Transverse colon (tissue), 4 donors: ENCODE results near the gene PGLYRP3. TPM values are rescaled to one million over a fixed set of nuclear protein-coding genes. Genes with fewer than 3 reads are reported as not detected.

Source experiments
- DNase-seq: peaks from one replicate; pipeline ENCODE4 v3.0.0-alpha.2; 2019
- H3K27ac ChIP-seq, 4 donors: fragments of 200-600 bp; sonication (generic); 2 replicates each; pipeline ENCODE4 v1.5.1; 2016 to 2018; ENCODE audit warnings: inconsistent platforms in 4 of 4
- H3K27me3 ChIP-seq: fragments of 200-600 bp; sonication (generic); 2 replicates; pipeline ENCODE4 v1.5.1; 2017; ENCODE audit warnings: inconsistent platforms
- H3K36me3 ChIP-seq, 4 donors: fragments of 200-600 bp; sonication (generic); 2 replicates each; pipeline ENCODE4 v1.5.1; 2017 to 2019; ENCODE audit warnings: inconsistent platforms in 4 of 4
- H3K4me1 ChIP-seq, 4 donors: fragments of 200-600 bp; sonication (generic); 2 replicates each; pipeline ENCODE4 v1.5.1; 2017 to 2020; ENCODE audit warnings: inconsistent platforms in 4 of 4
- H3K4me3 ChIP-seq, 4 donors: fragments of 200-600 bp; sonication (generic); 1 replicate in 1 of 4; 2 replicates in 3 of 4; pipeline versions ENCODE4 v1.5.1 to v1.6.1; 2017 to 2019; ENCODE audit warnings: inconsistent platforms in 4 of 4
- H3K9me3 ChIP-seq, 2 donors: fragments of 200-600 bp; sonication (generic); 2 replicates each; pipeline ENCODE4 v1.5.1; 2017 to 2019; ENCODE audit warnings: inconsistent platforms in 2 of 2
- EP300 ChIP-seq: sonication (generic); formaldehyde crosslinking; IDR thresholded peaks from one replicate; pipeline ENCODE4 v1.6.1; 2017; ENCODE audit warnings: antibody characterized with exemption, low read depth
- POLR2A ChIP-seq: fragments of 450-650 bp; IDR thresholded peaks from one replicate; pipeline ENCODE4 v1.6.1; 2016; ENCODE audit warnings: antibody characterized with exemption, mild to moderate bottlenecking, moderate library complexity
- POLR2AphosphoS5 ChIP-seq, 3 donors: sonication (generic); formaldehyde crosslinking; IDR thresholded peaks; one replicate each; pipeline ENCODE4 v1.6.1; 2016; ENCODE audit warnings: antibody characterized with exemption in 3 of 3
- WGBS, 2 donors: methylation state at CpG; one replicate each; pipeline ENCODE4 v1.1.5; 2018; ENCODE audit warnings: low coverage in 1 of 2; 5-methylcytosine and 5-hydroxymethylcytosine counted together
- in situ Hi-C, 4 donors: fragments of 200-750 bp; cut with MboI; loops; one replicate each; pipeline versions ENCODE4 v1.15.0 to v1.15.1; 2017; ENCODE audit warnings: low sequenced_read_pairs in 3 of 4, low pct_ligation_motif_present in 1 of 4, low pct_unique_long_range_greater_than_20kb in 1 of 4
- intact Hi-C: fragments of 100-400 bp; cut with DNase I; formaldehyde crosslinking; loops from one replicate; pipeline ENCODE4 v1.15.1; 2023; ENCODE audit warnings: low total_unique reads
- total RNA-seq, 4 donors: library from RNA; depleted of rRNA; stranded (reverse); fragments of >200 nt; gene quantifications; one replicate each; pipeline ENCODE4 v1.1.0, GENCODE V29; 2016
- TF ChIP-seq, protein P1 (sequence below), 5 experiments: fragments of 200-600 bp in 3 of 5; fragments of 450-650 bp in 2 of 5; sonication (generic) in 3 of 5; IDR thresholded peaks; 1 replicate in 2 of 5; 2 replicates in 3 of 5; pipeline ENCODE4 v1.5.1; 2016 to 2017; ENCODE audit warnings: antibody characterized with exemption in 5 of 5, inconsistent platforms in 3 of 5, mild to moderate bottlenecking in 2 of 5, moderate library complexity in 1 of 5

Gene PGLYRP3
- total RNA-seq, 4 donors from 2014 or later: not detected

- no peak overlapping the region for H3K27ac ChIP-seq
- in situ Hi-C loops: loop anchor here in 1 of 4 donors (25.0 kb wide), 1 partner anchor 227 kb away; no protein-coding TSS in a partner anchor
- peaks cover 7% of the 10 kb centered on the region for H3K27me3 ChIP-seq
- 80 to 88% methylated on average over 1 to 2 of the region's 2 CpGs for WGBS, 2 donors
- TF ChIP-seq EP300: no peak
- no peak for TF ChIP-seq POLR2AphosphoS5 (IDR thresholded peaks at IDR 0.05)
- no peak for TF ChIP-seq POLR2A
- TF ChIP-seq, protein P1, sequence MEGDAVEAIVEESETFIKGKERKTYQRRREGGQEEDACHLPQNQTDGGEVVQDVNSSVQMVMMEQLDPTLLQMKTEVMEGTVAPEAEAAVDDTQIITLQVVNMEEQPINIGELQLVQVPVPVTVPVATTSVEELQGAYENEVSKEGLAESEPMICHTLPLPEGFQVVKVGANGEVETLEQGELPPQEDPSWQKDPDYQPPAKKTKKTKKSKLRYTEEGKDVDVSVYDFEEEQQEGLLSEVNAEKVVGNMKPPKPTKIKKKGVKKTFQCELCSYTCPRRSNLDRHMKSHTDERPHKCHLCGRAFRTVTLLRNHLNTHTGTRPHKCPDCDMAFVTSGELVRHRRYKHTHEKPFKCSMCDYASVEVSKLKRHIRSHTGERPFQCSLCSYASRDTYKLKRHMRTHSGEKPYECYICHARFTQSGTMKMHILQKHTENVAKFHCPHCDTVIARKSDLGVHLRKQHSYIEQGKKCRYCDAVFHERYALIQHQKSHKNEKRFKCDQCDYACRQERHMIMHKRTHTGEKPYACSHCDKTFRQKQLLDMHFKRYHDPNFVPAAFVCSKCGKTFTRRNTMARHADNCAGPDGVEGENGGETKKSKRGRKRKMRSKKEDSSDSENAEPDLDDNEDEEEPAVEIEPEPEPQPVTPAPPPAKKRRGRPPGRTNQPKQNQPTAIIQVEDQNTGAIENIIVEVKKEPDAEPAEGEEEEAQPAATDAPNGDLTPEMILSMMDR (IDR thresholded peaks at IDR 0.05): no peak
- H3K4me1 ChIP-seq: peaks cover 0 to 4% (median 0%) of the 10 kb centered on the region in 4 donors
- DNase-seq: no peak
- no peak overlapping the region for H3K4me3 ChIP-seq
- no peaks in the 10 kb centered on the region for H3K9me3 ChIP-seq
- intact Hi-C loops: no loop called here
- H3K36me3 ChIP-seq: no peaks in the 10 kb centered on the region
These were observed 47.4 kb upstream of the PGLYRP3 start for GRCh38 chr1:153360190-153360589.

DNA sequence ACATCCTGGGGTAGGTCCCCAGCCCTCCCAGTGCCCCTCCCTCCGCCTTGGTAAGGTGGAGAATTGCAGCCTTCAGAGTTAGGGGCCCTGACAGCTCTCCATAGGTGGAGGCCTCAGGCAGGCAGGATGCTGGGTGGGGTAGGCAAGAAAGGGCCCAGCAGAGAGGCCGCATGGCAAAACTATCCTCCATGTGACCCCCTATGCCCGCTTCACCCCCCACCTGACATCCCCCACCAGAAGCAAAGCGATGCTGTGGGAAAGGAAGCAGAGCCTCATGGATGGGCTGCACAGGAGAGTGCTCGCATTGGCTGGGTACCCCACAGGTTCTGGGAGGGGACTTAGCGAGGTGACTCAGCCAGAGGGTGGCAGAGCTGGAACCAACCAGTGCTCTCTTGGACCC lies 46.5 kb upstream of the PGLYRP3 start:
- 85% methylated on average over 6 of the region's 6 CpGs; no CpG with 5 or more reads in 1 of the 2 donors for WGBS, 2 donors
- no peak for DNase-seq
- no peaks in the 10 kb centered on the region for H3K27me3 ChIP-seq
- H3K4me1 ChIP-seq: peaks cover 0 to 4% (median 0%) of the 10 kb centered on the region in 4 donors
- no peak overlapping the region for H3K27ac ChIP-seq
- in situ Hi-C loops (loop anchor here in 1 of 4 donors (25.0 kb wide), 1 partner anchor 228 kb away; no protein-coding TSS in a partner anchor), intact Hi-C loops (no loop called here)
- no peaks in the 10 kb centered on the region for H3K9me3 ChIP-seq
- no peaks in the 10 kb centered on the region for H3K36me3 ChIP-seq
- TF ChIP-seq POLR2A (no peak), POLR2AphosphoS5 (IDR thresholded peaks at IDR 0.05) (no peak), EP300 (no peak)
- TF ChIP-seq, protein P1 (IDR thresholded peaks at IDR 0.05): no peak
- no peak overlapping the region for H3K4me3 ChIP-seq

DNA sequence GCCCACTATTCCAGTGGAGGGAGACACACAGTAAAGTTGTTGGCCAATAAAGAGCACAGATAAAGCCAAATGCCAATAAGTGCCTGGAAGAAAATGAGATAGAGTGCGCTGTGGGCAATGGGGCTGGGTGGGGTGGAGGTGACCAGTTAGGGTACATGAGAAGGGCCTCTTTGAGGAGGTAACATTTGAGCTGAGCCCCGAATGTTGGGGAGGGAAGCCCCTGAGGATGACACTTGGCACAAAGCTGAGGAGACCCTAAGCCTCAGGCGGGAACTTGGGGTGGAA lies 45.9 kb upstream of the PGLYRP3 start:
- in situ Hi-C loops (loop anchor here in 1 of 4 donors (25.0 kb wide), 1 partner anchor 229 kb away; no protein-coding TSS in a partner anchor), intact Hi-C loops (no loop called here)
- Histone ChIP-seq H3K27ac (no peak overlapping the region), H3K36me3 (no peaks in the 10 kb centered on the region), H3K4me1 (peaks cover 0 to 4% (median 0%) of the 10 kb centered on the region in 4 donors), H3K27me3 (peaks cover 3% of the 10 kb centered on the region), H3K4me3 (no peak overlapping the region), H3K9me3 (no peaks in the 10 kb centered on the region)
- no peak for DNase-seq
- WGBS, 2 donors: 77 to 91% methylated on average over 3 of the region's 3 CpGs
- TF ChIP-seq POLR2A: no peak
- TF ChIP-seq EP300: no peak
- TF ChIP-seq POLR2AphosphoS5 (IDR thresholded peaks at IDR 0.05): no peak
- TF ChIP-seq, protein P1 (IDR thresholded peaks at IDR 0.05): no peak

GRCh38 chr1:153357853-153358690 lies 45.3 kb upstream of the PGLYRP3 start, which contains the start of gene S100A9:
Gene S100A9, plus strand, starts transcription at chr1:153357854. Its CDS starts 430 bp downstream, at chr1:153358284.
- Histone ChIP-seq H3K9me3 (no peaks in the 10 kb centered on the region), H3K4me3 (no peak within 1 kb of the TSS), H3K27me3 (peaks cover 4% of the 10 kb centered on the region), H3K27ac (peak within 1 kb of the TSS in 2 of 4 donors; percentile 37 to 44), H3K36me3 (no peaks in the 10 kb centered on the region), H3K4me1 (peaks cover 0 to 4% (median 0%) of the 10 kb centered on the region in 4 donors)
- in situ Hi-C loops: loop anchor here in 1 of 4 donors (25.0 kb wide), 1 partner anchor 229 kb away; no protein-coding TSS in a partner anchor
- no peak for DNase-seq
- intact Hi-C loops: no loop called here
- TF ChIP-seq EP300 (no peak), POLR2A (no peak), POLR2AphosphoS5 (IDR thresholded peaks at IDR 0.05) (no peak)
- TF ChIP-seq, protein P1 (IDR thresholded peaks at IDR 0.05): no peak
- 62 to 75% methylated on average over 4 to 11 of the region's 11 CpGs for WGBS, 2 donors
